GM19328 (cell line): ENCODE data around the gene BBX.

Source experiments
- ATAC-seq: cut with Tn5 transposase; IDR thresholded peaks from one replicate; pipeline ENCODE4 v1.9.1; 2021; ENCODE audit warnings: mild to moderate bottlenecking, moderate library complexity; ENCODE audit not compliant: unreplicated experiment

BBX gene

DNA sequence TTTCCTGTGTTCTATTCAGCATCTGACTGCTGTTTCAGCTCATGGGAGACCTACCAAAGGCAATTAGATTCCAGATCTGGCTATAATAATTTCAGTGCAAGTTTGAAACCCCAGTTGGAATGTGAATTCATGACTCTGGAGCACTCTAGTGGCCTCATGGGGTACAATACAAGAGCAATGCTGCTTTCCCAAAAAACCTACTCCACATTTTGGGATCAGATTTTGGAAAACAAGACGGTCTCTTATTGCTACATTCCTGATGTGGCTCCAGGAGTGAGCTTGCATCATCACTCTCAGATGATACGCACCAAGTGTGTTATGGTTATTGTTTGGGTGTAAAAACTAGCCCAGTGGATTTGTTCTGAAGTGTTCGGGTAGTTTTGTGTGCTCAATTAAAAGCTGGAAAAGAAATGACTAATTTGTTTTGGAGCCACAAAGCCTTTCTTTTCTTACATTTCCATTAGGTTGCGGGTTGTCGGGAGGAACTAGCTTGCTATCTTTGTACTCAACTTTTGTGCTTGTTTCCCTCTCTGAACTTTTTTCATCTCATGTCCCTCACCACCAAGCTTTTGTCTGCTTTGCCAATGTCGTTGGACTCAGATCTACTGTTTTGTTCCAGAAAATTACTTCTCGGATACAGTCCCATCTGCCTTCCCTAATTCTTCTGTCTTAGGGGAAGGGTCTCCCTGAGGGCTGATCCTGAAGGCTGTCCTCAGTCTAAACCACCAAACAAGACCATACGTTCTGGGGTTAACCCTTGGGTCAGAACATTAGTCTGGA, 272.1 kb downstream of the BBX start:
- ATAC-seq, result no peak

DNA sequence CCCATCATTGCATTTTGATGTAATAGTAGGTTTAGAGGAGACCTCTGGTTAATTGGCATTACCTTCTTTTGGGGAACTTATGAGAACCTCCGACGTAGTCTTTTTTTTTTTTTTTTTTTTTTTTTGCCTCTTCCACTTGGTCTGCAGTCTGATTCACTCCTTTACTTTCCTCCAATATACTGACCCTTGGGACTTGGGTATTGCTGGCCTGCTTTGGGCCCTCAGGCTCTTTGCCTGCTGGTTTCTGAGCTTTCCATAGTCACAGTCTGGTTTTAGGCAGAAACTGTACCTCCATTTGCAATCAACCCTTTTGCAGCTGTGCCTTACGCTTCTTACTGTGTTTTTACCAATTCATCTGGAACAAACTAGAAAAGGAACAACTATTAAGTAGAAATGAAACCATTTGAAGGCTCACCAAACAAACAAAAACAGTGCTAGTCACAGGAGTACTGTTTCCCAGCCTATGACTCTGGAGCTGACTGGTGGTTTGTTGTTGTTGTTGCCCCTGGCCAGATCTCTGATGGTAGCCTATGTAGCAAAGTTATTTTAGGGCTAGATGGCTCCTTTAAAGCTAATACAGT, 272.8 kb downstream of the BBX start:
- no peak for ATAC-seq

DNA sequence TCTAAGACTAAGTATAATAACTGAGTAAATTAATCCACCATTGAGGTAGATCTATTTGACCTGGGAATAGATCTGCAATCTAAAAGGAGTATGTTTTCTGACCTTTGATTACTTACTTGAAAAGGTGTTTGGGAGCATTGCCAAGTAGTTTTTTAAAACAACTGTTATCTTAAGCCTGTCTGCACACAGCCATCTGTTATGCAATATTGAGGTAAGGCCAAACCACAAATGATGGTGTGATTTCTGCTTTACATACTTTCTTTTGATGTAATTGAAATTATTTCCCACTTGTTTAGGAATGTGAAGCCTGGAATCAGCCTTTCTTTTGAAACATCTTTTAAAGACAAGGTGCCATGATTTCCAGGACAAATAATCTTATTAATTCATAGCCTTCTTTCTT, 274.0 kb downstream of the BBX start:
- ATAC-seq, result no peak

DNA sequence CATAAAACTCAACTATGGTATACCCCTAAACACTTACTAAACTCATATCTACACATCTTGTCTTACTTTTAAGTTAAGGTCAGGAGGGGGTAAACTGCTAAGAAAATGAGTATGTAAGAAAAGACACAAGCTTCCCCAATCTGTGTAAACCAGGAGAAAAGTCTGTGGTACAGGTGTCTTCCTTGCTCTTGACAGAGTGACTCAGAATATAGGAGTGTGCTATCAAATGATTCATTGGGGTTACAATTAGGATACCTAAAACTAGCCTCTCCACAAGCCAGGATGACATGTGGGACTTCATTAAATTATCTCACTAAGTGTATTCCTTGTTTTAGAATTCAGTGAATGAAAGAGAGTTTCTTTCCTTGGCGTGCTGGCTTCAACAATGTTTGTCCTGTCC, 274.8 kb downstream of the BBX start:
- ATAC-seq, result no peak

DNA sequence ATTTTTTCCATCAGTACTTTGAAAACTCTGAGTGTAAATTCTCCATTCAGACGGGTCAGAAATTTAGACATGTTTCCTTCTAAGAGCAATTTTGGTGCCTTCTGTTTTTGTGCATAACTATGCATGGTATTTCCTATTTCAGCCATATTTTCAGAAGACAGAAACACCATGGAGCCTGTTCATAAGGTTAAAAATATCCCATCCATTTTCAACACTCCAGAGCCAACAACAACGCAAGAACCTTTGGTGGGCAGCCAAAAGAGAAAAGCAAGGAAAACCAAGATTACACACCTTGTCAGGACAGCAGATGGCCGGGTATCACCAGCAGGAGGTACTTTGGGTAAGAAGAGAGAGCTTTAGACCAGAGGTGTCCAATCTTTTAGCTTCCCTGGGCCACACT, 275.6 kb downstream of the BBX start:
- no peak for ATAC-seq

DNA sequence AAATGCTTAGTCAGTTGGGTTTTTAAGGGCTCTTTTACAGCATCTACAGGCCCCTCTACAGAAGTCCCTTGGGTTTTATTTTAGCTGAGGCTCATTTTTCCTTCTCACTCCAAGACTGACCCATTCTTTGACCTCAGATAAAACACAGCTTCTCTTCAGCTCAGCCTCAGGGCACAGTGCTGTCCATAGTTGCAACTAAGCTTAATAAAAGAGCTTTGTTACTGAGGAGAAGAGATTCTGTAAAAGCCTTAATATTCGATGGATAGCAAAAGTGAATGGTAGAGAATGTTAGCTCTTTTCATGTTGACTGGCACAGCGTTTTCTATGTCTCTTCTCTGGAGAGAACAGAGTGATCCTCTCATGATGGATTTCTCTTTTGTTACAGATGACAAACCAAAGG, 277.9 kb downstream of the BBX start:
- ATAC-seq, result no peak

DNA sequence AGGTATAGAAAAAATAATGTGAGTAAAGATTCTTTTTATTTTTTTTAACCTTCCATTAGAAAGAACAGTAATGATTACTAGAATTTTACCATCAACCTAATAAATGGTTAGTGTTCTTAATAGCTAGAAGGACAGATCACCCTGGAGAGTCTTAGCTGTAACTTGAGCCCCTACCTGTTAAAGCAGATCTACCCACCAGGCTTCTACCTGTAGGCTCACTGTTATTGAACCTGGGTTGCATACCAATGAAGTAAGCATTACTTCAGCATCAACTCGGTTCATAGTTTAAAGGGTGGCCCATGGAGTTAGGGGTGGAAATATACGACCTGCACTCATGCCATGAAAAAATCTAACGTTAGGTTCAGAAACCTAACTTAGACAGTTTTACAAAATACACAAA, 280.4 kb downstream of the BBX start:
- ATAC-seq, result no peak

DNA sequence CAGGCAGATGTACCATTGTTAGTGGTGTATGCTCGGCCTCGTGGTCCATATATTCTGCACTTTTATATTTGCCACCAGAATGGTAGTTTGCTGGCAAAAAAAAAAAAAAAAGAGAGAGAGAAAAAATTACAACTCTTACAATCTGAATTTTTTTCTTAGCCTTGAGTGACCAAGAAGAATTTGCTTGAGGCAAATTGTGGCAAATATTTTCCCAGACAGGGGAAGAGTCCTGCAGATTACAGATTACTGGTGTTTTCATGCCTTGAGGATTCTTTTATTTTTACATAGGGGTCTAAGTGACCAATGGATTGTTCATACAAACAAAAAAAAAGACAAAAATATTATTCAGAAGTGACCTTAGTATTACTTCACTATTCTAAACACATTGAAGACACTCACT, 283.3 kb downstream of the BBX start:
- no peak for ATAC-seq

DNA sequence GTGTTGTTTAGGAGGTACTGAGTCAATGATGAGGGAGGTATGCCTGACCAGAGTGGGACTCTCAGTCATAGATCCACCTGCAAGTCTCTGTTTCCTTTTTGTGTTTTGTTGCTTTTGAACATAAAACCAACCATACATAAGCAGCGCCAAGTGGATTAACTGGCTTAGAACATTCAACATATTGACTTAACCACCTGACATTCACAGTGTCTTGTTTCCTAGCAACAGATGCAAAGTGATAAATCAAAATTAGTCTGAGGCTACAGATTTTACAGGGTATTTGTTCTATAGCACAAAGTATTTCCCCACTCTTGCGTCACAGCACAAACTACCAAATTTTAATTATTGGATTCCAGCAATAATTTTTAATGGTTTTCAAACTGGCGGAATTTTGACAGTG, 283.8 kb downstream of the BBX start:
- ATAC-seq, result no peak

DNA sequence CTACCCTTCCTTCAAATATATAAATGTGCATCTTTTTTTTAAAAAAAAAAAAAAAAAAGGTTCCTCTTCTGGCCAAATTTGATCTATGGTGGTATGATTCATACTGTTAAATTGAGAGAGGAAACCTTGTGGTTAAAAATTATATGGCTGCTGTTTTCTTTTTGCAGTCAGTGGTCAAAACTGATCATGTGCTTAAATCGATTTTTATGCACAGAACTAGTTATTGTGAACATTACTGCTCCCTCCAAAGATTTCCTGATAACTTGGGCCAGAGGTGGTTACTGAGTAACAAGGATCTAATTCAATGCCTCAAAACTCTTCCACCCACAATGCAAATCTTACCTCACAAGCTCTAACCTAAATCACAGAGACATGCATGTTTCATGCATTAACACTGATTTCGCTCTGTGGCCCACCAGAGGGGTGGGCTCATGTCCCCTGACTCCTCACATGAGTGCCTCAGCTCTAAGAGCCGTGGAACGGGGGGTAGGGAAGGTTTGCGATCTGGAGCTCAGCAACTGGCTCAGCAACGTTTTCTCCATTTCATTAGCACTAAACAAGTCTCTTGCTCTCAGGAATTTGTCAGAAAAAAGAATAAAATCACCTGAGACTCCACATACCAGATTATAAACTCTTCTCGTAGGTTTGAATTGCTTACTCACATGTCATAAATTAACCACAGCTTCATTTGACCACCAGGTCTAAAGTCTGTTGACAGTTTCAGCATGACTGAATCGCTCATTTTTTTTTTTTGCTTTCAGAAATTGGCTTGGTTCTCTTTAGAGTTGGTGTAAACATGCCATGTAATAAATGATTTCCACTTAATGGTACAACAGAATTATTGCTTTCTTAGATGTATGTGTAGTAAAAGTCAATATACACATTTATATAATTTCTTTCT, 287.7 kb downstream of the BBX start:
- ATAC-seq, result no peak

DNA sequence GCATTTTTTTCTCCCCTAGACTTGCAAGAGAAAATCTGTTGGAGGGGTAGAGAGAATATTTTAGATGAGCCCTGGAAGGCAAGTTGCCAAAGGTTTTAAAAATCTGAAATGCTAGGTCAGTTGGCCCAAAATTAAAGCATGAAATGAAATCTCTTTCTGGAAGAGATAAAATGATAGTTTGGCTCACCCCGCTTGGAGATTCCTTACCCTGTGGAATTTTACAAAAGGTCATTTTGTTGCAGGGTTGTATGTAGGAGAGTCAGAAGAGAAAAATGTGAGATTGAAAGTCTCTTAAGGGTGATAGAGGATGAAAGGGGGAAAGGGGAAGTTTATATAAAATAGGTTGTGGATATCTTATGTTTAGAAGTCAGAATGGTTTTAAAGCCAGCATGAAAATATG, 290.3 kb downstream of the BBX start:
- ATAC-seq, result no peak

DNA sequence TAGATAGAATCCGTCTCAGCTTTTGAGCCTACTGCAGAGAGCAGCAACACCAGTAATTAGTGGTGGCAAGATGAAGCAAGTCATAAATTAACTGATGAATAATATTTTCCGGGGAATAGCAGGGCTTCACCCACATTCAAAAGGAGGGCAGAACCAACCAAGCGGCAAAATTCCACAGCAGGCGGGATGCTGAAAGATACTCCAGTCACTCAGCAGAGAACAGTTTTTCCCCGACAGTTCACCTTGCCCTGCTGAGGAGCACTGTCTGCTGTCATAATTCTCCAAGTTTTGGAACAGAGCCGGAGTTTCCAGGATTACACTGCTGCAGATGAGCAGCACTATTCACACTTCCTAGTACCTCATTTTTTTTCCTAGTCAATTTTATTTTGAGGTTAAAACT, 293.3 kb downstream of the BBX start:
- ATAC-seq, result no peak

DNA sequence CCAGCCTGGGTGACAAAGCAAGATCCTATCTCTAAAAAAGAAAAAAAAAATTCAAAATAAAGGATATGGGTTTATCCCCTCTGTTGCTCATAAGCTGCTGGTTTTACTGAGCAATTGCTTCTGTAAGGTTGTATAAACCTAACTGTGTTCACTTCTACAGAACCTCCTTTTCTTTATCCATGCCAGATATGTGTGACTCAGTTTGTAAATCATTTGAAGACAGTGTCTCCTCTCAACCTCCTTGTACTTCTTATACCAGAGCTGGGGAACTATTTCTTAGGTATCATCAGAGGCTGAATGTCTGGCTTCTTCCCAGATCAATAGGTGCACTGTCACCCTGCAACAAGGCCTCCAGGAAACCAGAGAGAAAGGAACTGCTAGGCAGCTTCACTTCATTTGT, 294.3 kb downstream of the BBX start:
- no peak for ATAC-seq

DNA sequence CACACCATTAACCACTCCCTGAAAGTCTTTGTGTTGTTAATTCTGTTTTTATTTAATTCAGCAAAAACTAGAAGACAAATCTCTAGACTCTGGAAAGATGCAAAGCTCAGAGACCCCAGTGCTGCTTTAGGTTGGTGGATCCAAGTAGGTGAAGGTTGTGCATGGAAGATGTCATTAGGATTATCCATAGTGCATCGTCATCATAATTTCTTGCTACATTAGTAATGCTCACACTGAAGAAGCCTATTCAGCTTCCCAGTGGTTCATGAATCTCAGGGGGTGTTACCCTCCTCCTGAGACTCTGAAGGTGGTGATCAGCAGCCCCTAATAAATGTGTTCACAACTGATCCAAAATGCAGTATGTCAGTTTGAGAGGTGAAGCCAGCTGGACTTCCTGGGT, 295.3 kb downstream of the BBX start:
- no peak for ATAC-seq

DNA sequence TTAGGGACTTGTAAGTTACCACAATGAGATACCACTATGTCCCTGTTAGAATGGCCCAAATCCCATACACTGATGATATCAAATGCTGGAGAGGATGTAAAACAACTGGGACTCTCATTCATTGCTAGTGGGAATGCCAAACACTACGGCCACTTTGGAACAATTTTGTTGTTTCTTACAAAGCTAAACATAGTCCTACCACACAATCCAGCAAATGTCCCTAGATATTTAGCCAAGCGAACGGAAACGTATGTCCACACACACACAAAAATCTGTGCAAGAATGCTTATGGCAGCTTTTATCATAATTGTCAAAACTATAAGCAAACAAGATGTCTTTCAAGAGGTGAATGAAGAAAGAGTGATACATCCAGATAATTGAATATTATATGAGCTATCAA, 296.9 kb downstream of the BBX start:
- no peak for ATAC-seq

DNA sequence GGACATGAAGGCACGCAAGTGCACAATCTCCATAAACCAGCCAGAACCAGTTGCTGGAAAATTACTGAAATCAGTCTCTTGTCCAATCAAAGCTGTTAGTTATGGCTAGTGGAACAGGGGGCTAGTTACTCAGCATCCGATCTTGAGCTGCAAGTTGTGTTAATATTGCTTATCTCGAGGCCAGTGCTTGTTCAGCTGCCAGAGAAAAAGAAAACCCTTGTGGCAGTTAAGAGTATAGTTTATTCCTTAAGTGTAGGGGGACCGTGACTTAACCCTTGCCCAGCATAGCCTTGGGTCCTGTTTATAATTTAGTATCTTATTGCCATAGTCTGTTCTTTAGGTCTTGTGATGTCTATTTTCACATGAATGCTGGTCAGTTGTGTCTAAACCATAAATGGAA, 299.5 kb downstream of the BBX start:
- no peak for ATAC-seq

DNA sequence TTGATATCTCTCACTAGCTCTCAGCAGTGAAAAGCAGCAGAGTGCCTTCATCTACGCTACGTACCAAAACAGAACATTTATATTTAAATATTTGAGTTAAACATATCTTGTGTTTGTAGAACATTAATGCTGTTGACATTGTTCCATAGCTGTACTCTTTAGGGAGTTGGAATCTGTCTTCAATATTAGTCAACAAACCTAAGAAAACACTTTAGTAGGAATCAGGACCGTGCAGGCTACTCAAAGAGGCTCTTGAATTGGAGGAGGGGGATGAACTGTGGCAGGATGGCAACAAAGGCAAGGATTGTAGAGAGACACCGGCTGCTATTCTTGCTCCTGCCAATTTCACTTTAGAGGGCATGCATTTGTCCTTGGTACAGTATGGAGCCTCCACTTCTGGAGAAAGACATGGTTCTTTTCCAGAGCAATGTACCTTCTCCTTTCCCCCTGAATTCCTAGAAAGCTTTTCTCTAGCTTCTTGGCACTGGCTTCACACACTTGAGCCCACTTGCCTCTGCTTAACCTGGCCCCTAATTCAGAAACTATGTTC, 302.1 kb downstream of the BBX start:
- ATAC-seq, result no peak

DNA sequence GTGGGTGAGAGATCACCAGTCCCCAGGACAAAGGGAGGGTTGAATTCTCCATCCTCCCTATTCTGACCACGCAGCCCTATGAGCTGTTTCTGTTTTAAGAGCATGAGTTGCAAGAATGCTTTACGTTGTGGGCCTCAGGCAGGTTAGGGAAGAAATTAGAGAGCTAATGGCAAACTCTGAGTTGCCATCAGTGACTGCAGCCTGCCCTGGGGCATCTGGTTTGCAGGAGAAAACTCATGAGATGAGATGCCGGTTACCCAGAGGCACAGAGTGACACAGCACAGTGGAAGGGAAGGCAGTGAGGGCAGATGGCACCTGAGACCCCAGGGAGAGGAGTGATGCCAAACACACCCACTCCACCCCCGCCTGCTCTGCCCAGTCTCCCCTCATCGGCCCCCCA, 302.8 kb downstream of the BBX start:
- ATAC-seq, result no peak

DNA sequence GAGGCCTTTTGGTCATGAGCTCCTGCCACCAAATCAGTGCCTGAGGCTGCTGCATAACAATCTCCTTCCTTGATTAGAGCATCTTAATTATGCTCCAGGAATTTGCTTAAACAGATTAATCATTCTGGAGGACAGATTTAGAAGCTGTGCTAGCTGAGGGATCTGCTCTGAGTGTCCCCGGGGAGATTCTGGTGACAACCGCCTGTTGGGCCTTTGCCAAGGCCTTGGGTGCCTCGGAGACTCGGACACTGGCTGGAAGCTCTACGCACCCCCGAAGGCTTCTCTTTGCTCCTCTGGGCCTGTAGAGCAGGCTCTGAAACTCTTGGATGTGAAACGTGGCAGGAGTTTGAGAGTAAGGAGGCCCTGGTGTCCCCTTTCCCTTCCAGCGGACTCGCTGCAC, 304.0 kb downstream of the BBX start:
- no peak for ATAC-seq

DNA sequence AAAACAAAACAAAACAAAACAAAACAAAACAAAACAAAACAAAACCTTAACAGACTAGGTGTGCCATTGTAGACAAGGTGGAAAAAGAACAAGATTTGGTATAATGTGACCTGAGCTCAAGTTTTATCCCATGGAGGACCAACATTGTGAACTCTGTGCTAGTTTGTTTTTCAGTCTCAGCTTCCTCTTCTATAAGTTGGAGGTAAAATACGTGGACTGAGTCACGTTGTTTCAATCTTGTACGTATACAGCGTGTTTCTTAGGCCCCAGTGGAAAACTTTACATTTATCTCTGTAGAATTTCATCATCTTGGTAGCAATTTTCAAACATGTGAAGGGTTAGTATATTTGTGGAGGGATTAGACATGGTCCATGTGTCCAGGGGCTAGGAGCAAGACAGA, 306.4 kb downstream of the BBX start:
- ATAC-seq, result no peak

DNA sequence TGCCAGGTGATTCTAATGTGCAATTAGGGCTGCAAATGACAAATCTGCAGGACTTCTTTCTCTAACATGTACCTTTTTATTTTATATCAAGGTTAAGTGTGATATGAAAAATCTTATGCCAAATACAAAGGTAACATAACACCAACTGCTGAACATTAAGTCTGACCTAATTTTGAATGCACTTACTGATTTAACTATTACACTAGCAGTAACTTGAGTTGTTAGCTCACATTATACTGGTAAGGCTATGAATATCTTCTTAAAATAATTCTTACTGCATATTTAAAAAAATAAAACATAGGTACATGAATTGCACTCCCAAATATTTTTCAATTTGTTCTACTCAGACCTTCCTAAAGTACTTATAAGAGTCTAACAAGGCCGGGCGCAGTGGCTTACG, 308.8 kb downstream of the BBX start:
- no peak for ATAC-seq

DNA sequence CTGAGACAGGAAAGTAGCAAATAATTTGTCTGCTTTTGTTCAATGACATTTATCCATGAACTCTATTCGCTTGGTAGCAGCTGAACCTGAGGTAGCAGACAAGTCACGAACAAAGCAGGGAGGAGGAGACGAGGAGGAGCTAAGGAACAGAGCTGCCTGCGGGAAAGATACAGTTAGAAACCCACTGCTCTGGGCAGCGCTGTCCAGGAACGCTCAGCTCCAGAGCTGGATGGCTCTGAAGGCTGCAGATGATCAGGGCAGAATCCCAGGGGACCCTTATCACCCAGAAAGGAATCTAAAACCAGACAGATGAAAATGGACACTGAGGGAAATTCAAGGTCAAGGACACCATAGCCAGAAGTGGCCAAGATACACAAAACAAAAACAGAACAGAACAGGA, 310.3 kb downstream of the BBX start:
- no peak for ATAC-seq
